Natural killer cell treated with Interleukin-12 subunit alpha and Interleukin-12 subunit beta and Interleukin-15 and Interleukin-18, amount 100 ng/mL, for 72 hours (primary cell): ENCODE data around the gene RIN3. TPM values are rescaled to one million over a fixed set of nuclear protein-coding genes. Genes with fewer than 3 reads are reported as not detected.
A peak's percentile ranks its signal among the peaks of the same experiment; 100 is the strongest.

ENCODE experiments used
- ATAC-seq, 2 donors: fragments of 150-1000 bp; cut with Tn5 transposase in 1 of 2; sonication (Bioruptor Pico), chemical (Tn5 transposase) in 1 of 2; 2 replicates each; pipeline ENCODE4 v1.10.0; 2021
- DNase-seq: peaks from one replicate; pipeline ENCODE4 v3.0.0; 2022; ENCODE audit warnings: low spot score
- H3K27ac Mint-ChIP-seq, 2 donors: 1 replicate in 1 of 2; 2 replicates in 1 of 2; pipeline ENCODE4 v1.8.0; 2022; ENCODE audit warnings: mixed read lengths in 2 of 2, mild to moderate bottlenecking in 1 of 2, moderate library complexity in 1 of 2
- H3K27me3 Mint-ChIP-seq, 2 donors: 1 replicate in 1 of 2; 2 replicates in 1 of 2; pipeline ENCODE4 v1.8.0; 2022; ENCODE audit warnings: mixed read lengths in 2 of 2
- H3K36me3 Mint-ChIP-seq: one replicate; pipeline ENCODE4 v1.8.0; 2022; ENCODE audit warnings: mixed read lengths
- H3K4me1 Mint-ChIP-seq, 2 donors: 1 replicate in 1 of 2; 2 replicates in 1 of 2; pipeline ENCODE4 v1.8.0; 2022; ENCODE audit warnings: low read depth in 2 of 2, mixed read lengths in 2 of 2, mild to moderate bottlenecking in 1 of 2
- H3K4me3 Mint-ChIP-seq: one replicate; pipeline ENCODE4 v1.8.0; 2022; ENCODE audit warnings: mixed read lengths
- H3K9me3 Mint-ChIP-seq: 2 replicates; pipeline ENCODE4 v1.8.0; 2022; ENCODE audit warnings: mixed read lengths
- total RNA-seq, 2 donors: library from RNA; stranded (reverse); gene quantifications; one replicate each; pipeline ENCODE4 v1.2.3, GENCODE V29; 2022

The RIN3 gene
- total RNA-seq, 2 donors from 2014 or later, result 151 to 202 TPM

DNA sequence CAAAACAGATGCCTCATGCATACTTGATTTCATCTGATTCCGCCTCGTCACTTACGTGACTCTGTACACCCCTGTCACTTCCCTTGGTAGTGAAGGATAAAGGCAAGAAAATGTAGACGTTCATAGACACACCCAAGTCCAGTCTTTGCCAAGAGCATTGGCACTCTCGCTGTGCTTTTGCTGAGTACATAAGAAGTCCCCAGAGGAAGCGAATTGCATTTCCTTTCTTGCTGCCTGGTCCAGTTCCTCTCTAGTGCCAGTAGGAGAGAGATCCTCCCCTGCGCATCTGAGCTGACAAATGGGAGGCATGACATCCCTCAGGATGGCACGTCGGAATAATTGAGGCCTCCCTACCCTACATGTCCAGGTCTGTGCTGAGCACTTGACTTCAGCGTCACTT is 21.3 kb upstream of the RIN3 start:
- H3K27me3 Mint-ChIP-seq, result no peaks in the 10 kb centered on the region

DNA sequence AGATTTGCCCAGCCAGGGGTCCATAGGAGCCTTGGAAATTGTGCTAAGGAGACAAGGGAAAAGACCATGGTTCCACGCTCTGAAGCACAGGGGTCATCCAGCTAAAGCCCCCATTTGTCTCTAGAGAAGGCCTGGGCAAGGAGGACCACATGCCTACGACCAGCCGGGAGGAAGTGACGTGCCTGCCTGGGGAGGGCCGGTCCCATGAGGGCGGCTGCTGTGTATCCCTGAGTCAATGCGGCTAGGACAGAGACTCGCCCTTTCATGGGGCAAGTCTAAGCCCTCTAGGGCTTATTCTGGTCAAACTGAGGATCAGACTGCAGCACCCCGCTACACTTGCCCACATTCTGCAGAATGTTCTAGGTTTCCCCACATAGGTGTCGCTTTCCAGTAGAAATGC is 20.6 kb upstream of the RIN3 start:
- peaks cover 26 to 35% of the 10 kb centered on the region in 2 donors for H3K4me1 Mint-ChIP-seq
- ATAC-seq, result no peak
- DNase-seq, result no peak
- peak overlapping the region in 1 of 2 donors; percentile 12 for H3K27ac Mint-ChIP-seq
- no peaks in the 10 kb centered on the region for H3K27me3 Mint-ChIP-seq
- H3K36me3 Mint-ChIP-seq, result no peaks in the 10 kb centered on the region
- no peak overlapping the region for H3K4me3 Mint-ChIP-seq
- no peaks in the 10 kb centered on the region for H3K9me3 Mint-ChIP-seq

More for the DNA sequence above, 21.3 kb upstream of the RIN3 start:
- Mint-ChIP-seq H3K4me3 (no peak overlapping the region), H3K9me3 (no peaks in the 10 kb centered on the region), H3K27ac (peak overlapping the region in 1 of 2 donors; percentile 12), H3K36me3 (no peaks in the 10 kb centered on the region), H3K4me1 (peaks cover 29 to 38% of the 10 kb centered on the region in 2 donors)
- no peak for DNase-seq
- ATAC-seq, result no peak

DNA sequence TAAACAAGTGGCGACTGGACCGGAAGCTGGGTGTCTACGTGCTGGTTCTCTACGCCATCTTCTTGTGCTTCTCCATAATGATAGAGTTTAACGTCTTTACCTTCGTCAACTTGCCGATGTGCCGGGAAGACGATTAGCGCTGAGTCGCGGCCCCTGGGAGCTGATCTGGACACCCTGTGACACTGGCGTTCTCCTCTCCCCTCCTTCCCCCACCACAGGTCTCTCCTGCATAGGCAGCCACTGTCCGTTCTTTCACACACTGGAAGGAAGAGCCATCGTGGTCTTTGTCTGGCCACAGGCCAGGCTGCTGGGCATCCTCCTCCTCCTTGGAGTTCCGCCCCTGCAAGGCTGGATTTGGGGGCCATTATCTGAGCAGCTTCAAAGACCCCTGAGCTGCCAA is 20.1 kb upstream of the RIN3 start:
- Mint-ChIP-seq H3K27ac (peak overlapping the region in 1 of 2 donors; percentile 12), H3K4me1 (peaks cover 26 to 33% of the 10 kb centered on the region in 2 donors), H3K27me3 (no peaks in the 10 kb centered on the region), H3K36me3 (no peaks in the 10 kb centered on the region), H3K9me3 (no peaks in the 10 kb centered on the region), H3K4me3 (no peak overlapping the region)
- no peak for ATAC-seq
- DNase-seq, result no peak

DNA sequence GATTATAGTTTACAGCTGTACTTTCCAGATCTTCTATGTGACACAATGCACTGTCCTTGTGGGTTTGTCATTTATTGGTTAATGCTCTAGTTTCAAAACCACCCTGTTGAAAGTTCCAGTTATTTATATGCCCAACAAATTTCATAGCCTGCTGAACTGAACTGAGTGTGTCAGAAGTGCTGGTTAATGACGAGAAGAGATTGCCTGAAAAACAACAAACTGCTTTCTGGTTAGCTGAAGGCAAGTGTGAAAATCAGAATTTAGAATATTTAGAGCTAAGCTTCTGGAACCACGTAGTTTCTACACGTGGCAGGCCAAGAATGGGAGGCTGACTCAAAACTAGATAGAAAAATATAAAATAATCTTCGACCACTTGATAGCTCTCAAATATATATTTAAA is 19.1 kb upstream of the RIN3 start:
- Mint-ChIP-seq H3K4me3 (no peak overlapping the region), H3K36me3 (no peaks in the 10 kb centered on the region), H3K27ac (peak overlapping the region in 1 of 2 donors; percentile 19), H3K4me1 (peaks cover 26 to 31% of the 10 kb centered on the region in 2 donors), H3K27me3 (no peaks in the 10 kb centered on the region), H3K9me3 (no peaks in the 10 kb centered on the region)
- ATAC-seq (peak; percentile 21 to 61), DNase-seq (no peak)

DNA sequence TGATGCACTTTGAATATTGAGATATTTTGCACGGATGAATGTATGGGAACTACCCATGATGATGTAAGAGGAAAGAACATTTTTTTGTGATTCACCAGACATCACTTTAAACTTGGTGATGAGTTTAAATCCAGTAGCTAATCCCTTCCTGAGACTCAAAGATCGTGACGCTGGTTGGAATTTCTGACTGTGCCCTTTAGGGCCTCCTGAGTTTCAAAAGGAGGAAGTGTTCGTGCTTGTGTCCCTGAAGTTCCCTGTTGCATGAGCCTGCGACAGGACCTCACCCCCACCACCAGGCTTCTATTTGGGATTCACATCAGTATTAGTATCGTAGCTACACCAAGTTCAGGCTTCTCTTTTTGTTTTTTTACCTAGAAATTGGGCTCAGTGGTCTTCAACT is 18.6 kb upstream of the RIN3 start:
- H3K27me3 Mint-ChIP-seq, result no peaks in the 10 kb centered on the region
- H3K4me3 Mint-ChIP-seq, result no peak overlapping the region
- no peak for DNase-seq
- peaks cover 26 to 31% of the 10 kb centered on the region in 2 donors for H3K4me1 Mint-ChIP-seq
- no peak overlapping the region for H3K27ac Mint-ChIP-seq
- H3K9me3 Mint-ChIP-seq, result no peaks in the 10 kb centered on the region
- ATAC-seq, result no peak
- no peaks in the 10 kb centered on the region for H3K36me3 Mint-ChIP-seq

DNA sequence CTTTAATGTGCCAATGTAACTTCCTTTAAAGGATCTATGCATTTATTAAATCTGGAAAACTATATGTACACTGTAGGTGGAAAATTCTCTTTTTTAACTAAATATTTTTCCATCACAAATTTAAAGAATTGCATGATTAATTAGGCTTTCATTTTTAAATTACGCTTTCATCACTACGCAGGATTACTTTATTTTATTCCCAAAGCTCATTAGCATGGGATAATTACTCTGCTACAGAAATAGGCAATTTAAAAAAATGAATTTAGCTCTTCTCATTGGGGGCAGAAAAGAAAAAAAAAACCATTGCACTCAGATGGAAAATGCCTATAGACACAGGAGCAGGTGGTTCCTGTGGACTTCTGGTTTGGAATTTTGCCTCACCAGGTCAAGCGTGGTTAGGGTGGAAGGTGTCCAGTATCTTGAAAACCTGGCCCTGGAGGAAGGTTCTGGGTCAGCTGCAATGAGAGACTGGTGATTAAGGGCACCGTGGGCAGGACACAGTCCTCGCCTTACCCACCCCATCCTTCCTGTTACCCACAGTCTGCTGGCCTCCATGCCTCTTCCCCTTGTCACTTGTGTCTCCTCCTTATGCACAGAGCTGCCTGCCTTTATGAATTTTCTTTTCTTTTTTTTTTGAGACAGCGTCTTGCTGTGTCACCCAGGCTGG is 17.3 kb upstream of the RIN3 start:
- peak overlapping the region; percentile 15 for H3K4me3 Mint-ChIP-seq
- H3K27ac Mint-ChIP-seq, result peak overlapping the region; percentile 37 to 67
- H3K27me3 Mint-ChIP-seq, result no peaks in the 10 kb centered on the region
- H3K4me1 Mint-ChIP-seq, result peaks cover 26 to 31% of the 10 kb centered on the region in 2 donors
- H3K9me3 Mint-ChIP-seq, result no peaks in the 10 kb centered on the region
- ATAC-seq (peak; percentile 41 to 57), DNase-seq (no peak)
- H3K36me3 Mint-ChIP-seq, result no peaks in the 10 kb centered on the region

DNA sequence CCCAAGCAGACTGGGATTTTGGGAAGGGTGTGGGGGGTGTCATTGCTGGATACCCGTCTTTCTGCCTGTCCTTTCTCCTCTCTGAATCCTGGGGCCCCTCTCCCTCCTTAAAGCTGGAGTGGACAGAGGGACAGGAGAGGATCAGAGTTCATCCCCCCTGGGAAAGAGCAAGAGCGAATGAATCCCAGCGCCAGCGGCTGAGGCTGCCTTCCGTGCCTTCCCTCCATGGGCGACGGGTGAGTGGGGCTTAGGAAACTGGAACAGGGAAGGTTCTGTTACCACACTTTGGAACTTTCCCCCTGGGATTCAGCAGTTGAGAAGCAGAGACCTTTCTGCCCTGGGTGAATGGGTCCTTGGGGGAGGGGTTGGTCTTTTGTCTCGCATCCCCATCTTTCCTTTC is 16.2 kb upstream of the RIN3 start:
- peak overlapping the region in 1 of 2 donors; percentile 67 for H3K27ac Mint-ChIP-seq
- DNase-seq, result no peak
- H3K4me3 Mint-ChIP-seq, result no peak overlapping the region
- H3K36me3 Mint-ChIP-seq, result no peaks in the 10 kb centered on the region
- peaks cover 26 to 27% of the 10 kb centered on the region in 2 donors for H3K4me1 Mint-ChIP-seq
- ATAC-seq, result no peak
- H3K27me3 Mint-ChIP-seq, result no peaks in the 10 kb centered on the region
- H3K9me3 Mint-ChIP-seq, result no peaks in the 10 kb centered on the region

DNA sequence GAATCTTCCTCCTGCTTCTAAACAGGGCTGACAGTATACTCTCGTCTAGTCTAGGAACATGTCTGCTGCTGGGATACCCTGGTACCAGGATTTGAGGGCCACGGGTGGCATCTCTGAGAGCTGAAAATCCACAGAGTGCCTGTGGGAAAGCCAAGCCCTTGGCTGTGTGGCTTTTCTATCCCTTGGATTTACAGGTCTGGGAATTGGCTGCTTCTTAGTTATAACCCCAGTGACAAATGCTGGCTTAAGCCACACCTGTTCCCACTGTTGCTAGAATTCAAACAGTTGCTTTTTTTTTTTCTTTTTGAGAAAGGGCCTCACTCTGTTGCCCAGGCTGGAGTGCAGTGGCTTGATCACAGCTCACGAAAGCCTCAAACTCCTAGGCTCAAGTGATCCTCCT is 14.3 kb upstream of the RIN3 start:
- Mint-ChIP-seq H3K4me3 (no peak overlapping the region), H3K27me3 (peaks cover 0 to 2% of the 10 kb centered on the region in 2 donors), H3K36me3 (no peaks in the 10 kb centered on the region), H3K9me3 (no peaks in the 10 kb centered on the region), H3K27ac (peak overlapping the region in 1 of 2 donors; percentile 68), H3K4me1 (peaks cover 26 to 27% of the 10 kb centered on the region in 2 donors)
- ATAC-seq (no peak), DNase-seq (no peak)

DNA sequence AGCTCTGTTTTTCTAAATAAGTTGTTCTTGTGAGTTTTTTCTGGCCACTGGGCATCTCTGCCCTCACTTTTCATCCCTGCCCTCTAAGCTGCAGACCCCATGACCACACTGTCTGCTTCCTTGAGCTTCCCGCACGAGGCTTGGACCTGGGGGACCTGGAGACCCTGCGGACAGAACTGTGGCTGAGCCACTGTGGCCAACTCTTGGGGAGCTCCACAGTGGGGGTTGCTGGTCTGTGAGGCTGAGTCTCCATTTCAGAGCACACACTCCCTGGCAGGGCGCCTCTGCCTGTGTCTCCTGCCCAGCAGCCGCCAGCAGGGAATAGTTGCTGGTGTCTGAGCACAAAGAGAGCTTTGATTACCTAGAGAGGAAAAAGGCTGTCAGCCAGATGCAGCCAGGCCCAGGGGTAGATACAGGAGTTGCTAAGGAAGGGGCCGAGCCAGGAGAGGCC is 13.1 kb upstream of the RIN3 start:
- no peak overlapping the region for H3K27ac Mint-ChIP-seq
- no peaks in the 10 kb centered on the region for H3K36me3 Mint-ChIP-seq
- no peak overlapping the region for H3K4me3 Mint-ChIP-seq
- ATAC-seq (no peak), DNase-seq (no peak)
- H3K27me3 Mint-ChIP-seq, result peaks cover 0 to 2% of the 10 kb centered on the region in 2 donors
- H3K4me1 Mint-ChIP-seq, result peaks cover 16 to 25% of the 10 kb centered on the region in 2 donors
- H3K9me3 Mint-ChIP-seq, result no peaks in the 10 kb centered on the region

DNA sequence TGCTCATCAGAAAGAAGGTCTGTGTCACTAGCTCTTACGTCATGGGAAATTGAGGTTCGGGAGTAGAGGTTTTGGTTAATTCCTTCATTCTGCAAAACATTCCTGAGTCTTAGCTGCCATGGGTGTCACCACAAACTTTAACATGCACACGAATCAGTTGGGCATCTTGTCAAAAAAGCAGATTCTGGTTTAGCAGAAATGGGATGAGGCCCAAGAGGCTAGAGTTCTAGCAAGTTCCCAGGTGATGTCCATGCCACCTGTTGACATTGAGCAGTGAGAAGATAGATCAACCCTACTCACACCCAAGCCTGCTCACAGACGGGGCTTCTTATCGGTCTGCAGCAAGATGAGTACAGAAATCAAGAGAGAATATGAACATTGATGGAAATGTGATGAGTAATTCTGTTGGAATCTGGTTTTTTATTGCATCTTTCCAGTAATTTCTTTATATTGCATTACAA is 11.7 kb upstream of the RIN3 start:
- no peak for DNase-seq
- H3K27ac Mint-ChIP-seq, result no peak overlapping the region
- ATAC-seq, result no peak
- H3K27me3 Mint-ChIP-seq, result peaks cover 0 to 2% of the 10 kb centered on the region in 2 donors
- H3K9me3 Mint-ChIP-seq, result no peaks in the 10 kb centered on the region
- H3K36me3 Mint-ChIP-seq, result no peaks in the 10 kb centered on the region
- H3K4me1 Mint-ChIP-seq, result peaks cover 9 to 18% of the 10 kb centered on the region in 2 donors
- no peak overlapping the region for H3K4me3 Mint-ChIP-seq

DNA sequence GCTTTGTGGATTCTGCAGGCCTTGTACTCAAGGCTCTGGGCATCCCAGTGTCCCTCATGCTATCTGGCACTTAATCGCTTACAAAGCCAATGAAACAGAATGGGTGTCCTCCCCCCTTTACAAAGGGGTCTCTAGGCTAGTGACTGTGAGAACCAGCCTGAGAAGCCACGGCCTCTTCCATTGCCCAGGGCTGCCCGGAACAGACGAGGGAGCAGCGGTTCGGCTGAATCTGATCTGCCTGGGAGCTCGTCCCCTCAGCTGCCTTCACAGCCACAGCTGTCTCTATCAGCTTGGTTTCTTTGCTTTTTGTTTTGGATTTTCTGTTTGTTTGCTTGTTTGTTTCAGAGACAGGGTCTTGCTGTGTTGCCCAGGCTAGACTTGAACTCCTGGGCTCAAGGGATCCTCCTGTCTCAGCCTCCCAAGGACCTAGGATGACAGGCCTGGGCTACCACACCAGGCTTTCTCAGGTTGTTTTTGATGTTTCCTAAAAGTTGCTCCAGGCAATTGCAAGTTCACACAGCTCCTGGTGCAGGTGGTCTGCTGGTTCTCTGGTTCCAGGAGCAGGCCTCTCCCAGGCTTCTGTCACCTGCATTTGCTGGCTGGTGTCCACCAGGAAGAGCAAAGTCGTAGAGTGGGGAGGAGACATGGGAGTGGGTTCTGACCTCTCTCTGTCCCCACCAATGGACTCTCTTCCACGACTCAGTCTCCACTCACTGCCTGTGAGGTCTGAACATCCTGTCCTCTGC is 10.9 kb upstream of the RIN3 start:
- H3K27ac Mint-ChIP-seq, result peak overlapping the region in 1 of 2 donors; percentile 74
- peaks cover 0 to 2% of the 10 kb centered on the region in 2 donors for H3K27me3 Mint-ChIP-seq

DNA sequence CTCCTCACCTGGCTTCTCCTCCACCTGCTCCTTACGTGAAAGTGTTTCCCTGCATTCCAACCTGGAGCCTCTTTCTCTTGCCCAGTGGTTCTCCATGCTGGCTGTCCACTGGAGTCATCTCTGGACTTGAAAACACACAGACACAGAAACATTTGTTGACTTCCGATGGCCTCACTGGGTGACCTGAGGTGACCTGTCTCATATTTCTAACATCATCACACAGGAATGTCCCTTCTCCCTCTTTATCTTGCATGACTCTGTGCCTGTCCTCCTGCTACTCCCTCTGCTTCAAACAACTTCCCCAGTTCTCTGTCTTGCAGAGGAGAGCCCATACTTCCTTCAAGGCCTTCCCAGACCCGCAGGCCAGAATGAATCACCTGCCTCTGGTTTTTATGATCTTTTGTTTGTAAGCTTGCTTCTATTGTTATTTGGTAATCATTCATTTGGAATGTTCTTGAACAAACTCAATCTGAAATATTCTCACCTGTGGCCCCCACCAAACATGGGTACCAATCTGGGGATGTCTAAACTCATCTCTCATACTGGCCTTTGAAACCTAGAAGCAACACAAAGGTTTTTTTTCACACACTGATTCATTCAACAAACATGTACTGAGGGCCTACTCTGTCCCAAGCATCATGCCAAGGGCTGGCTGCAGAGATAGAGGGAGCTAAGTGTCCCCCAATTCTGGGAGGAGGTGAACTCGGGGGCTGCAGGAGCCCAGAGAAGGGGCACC is 9.7 kb upstream of the RIN3 start:
- Mint-ChIP-seq H3K4me3 (no peak overlapping the region), H3K9me3 (no peaks in the 10 kb centered on the region), H3K4me1 (peaks cover 15 to 22% of the 10 kb centered on the region in 2 donors), H3K36me3 (no peaks in the 10 kb centered on the region), H3K27ac (peak overlapping the region in 1 of 2 donors; percentile 74), H3K27me3 (peaks cover 0 to 2% of the 10 kb centered on the region in 2 donors)
- ATAC-seq (no peak), DNase-seq (peak; percentile 12)

More for the DNA sequence above, 10.9 kb upstream of the RIN3 start:
- Mint-ChIP-seq H3K9me3 (no peaks in the 10 kb centered on the region), H3K4me3 (no peak overlapping the region), H3K4me1 (peaks cover 15 to 22% of the 10 kb centered on the region in 2 donors), H3K36me3 (no peaks in the 10 kb centered on the region)
- no peak for DNase-seq
- no peak for ATAC-seq

DNA sequence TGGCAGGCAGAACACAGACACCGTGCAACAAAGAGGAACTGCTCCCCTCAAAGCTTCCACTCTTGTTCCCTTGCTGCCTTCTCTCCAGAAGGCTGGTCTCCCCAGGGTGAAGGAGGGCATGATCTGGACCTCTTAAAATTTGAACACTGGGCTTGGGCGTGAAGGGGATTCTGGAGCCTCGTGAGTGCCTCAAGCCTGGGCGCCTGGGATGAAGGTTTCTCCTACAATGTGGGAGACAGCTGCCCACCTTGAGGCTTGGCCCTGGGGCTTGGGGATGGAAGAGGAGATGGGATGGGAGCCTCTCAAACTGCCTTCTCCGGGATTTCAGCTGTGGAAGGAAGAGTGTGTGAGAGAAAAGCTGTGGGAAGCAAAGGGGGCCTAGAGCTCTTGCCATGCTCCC is 7.8 kb upstream of the RIN3 start:
- H3K36me3 Mint-ChIP-seq, result no peaks in the 10 kb centered on the region
- peak; percentile 31 for DNase-seq
- no peak overlapping the region for H3K27ac Mint-ChIP-seq

More for the DNA sequence above, 7.8 kb upstream of the RIN3 start:
- no peak overlapping the region for H3K4me3 Mint-ChIP-seq
- no peak for ATAC-seq
- H3K27me3 Mint-ChIP-seq, result peaks cover 0 to 2% of the 10 kb centered on the region in 2 donors
- H3K9me3 Mint-ChIP-seq, result no peaks in the 10 kb centered on the region
- peaks cover 15 to 25% of the 10 kb centered on the region in 2 donors for H3K4me1 Mint-ChIP-seq
